Measurements from ENCODE around the gene NEGR1.

The NEGR1 gene

GRCh38 chr1:71689635-71690034, 592.7 kb downstream of the NEGR1 start:
- Histone ChIP-seq H2AFZ (ENCODE audit: low read length, unreplicated experiment) (no peak overlapping the region), H3K4me1 (ENCODE audit: control insufficient read depth, insufficient read depth, low read length, unreplicated experiment) (no peaks in the 10 kb centered on the region), H3K27me3 (ENCODE audit: insufficient read depth, low read length) (no peaks in the 10 kb centered on the region), H3K36me3 (ENCODE audit: insufficient read depth, low read length) (no peaks in the 10 kb centered on the region), H3K79me2 (ENCODE audit: control insufficient read depth, insufficient read depth, low read length, unreplicated experiment) (no peaks in the 10 kb centered on the region), H3K27ac (ENCODE audit: low read depth, low read length) (no peak overlapping the region), H3K4me3 (ENCODE audit: low read depth, low read length) (no peak overlapping the region)

DNA sequence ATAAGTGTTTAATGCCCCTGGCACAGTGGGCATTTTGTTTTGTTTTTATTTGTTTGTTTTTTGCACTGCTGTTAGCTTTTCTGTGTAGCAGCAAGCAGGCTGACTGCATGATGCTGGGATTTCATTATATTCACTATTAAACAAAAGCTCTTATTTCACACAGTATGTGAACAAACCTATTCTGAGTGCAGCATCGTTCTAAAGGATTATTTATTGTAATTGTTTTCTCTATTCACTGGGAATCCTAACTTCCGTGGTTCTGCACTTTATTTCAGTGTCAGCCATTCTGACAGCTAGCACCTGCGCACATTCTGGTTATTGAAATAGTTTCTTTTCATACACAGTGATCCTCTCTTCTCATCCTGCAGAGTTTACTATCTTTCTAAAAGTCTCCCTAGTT, 595.0 kb downstream of the NEGR1 start:
- Histone ChIP-seq H3K27ac (ENCODE audit: low read depth, low read length) (no peak overlapping the region), H3K79me2 (ENCODE audit: control insufficient read depth, insufficient read depth, low read length, unreplicated experiment) (no peaks in the 10 kb centered on the region)

DNA sequence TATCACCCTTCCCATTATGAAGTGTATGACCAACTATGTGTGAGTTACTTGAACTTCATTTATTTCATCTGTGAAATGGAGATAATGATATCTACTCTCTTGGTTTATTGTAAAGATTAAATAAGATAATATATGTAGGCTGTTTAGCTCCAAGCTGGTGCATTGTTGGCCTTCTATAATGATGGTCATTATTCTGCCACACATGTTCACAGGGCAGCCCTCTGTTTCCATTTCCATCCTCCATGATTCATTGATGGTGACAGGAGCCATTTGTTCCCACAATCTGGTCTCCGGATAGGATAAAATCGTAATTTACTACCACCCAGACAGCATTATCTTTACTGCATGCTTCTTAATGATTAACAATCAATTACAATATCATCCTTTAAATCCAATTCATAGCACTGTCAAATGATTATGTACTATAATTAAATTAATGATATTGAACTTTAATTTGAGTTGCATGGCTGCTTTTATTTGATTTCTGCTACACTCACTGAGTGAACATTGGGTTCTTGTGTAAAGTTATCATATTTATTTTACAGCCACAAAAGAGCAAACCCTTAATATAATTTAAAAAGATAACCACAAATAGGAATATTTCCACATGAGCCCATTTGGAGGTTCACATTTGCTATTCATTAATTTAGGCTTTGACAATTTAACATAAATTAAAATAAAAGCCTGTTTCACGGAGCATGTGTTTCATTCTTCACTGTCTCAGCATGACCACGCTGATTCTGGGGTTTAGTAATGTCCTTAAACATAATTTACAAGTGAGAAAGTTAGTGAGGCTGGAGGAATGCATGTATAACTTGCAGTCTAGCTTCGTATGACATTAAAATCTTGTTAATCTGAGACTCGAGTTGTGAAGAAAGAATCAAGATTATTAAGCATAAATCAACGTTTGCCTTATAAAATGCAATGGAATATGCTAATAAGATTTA, 605.1 kb downstream of the NEGR1 start:
- Histone ChIP-seq H3K27me3 (ENCODE audit: insufficient read depth, low read length) (no peaks in the 10 kb centered on the region), H3K79me2 (ENCODE audit: control insufficient read depth, insufficient read depth, low read length, unreplicated experiment) (no peaks in the 10 kb centered on the region), H3K27ac (ENCODE audit: low read depth, low read length) (no peak overlapping the region), H3K36me3 (ENCODE audit: insufficient read depth, low read length) (no peaks in the 10 kb centered on the region), H3K4me1 (ENCODE audit: control insufficient read depth, insufficient read depth, low read length, unreplicated experiment) (no peaks in the 10 kb centered on the region), H2AFZ (ENCODE audit: low read length, unreplicated experiment) (no peak overlapping the region), H3K4me3 (ENCODE audit: low read depth, low read length) (no peak overlapping the region)

More for the DNA sequence above, 595.0 kb downstream of the NEGR1 start:
- H2AFZ ChIP-seq (ENCODE audit: low read length, unreplicated experiment): no peak overlapping the region
- no peaks in the 10 kb centered on the region for H3K36me3 ChIP-seq (ENCODE audit: insufficient read depth, low read length)
- no peaks in the 10 kb centered on the region for H3K4me1 ChIP-seq (ENCODE audit: control insufficient read depth, insufficient read depth, low read length, unreplicated experiment)
- no peak overlapping the region for H3K4me3 ChIP-seq (ENCODE audit: low read depth, low read length)
- H3K27me3 ChIP-seq (ENCODE audit: insufficient read depth, low read length): no peaks in the 10 kb centered on the region

DNA sequence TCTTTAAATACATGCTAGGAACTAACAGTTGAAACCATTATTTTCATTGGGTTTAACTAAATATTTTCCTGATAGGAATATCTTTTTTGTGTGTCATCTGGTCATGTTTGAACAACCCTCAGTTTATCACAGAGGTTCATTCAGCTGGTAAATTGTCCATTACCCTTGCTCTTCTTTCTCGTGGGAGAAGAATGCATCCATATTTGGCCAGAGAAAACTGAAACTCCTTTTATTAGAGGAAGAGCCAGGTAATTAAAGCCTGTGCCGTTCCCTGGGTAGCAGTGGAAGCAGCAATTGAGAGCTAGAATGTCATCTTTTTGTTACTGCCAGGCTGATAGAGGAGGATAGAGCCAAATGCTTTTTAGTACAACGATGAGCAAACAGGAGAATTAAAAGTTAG, 614.3 kb downstream of the NEGR1 start:
- H3K36me3 ChIP-seq (ENCODE audit: insufficient read depth, low read length): no peaks in the 10 kb centered on the region
- no peak overlapping the region for H2AFZ ChIP-seq (ENCODE audit: low read length, unreplicated experiment)
- peaks cover 21% of the 10 kb centered on the region for H3K4me1 ChIP-seq (ENCODE audit: control insufficient read depth, insufficient read depth, low read length, unreplicated experiment)
- H3K4me3 ChIP-seq (ENCODE audit: low read depth, low read length): no peak overlapping the region
- H3K27me3 ChIP-seq (ENCODE audit: insufficient read depth, low read length): no peaks in the 10 kb centered on the region
- H3K79me2 ChIP-seq (ENCODE audit: control insufficient read depth, insufficient read depth, low read length, unreplicated experiment): no peaks in the 10 kb centered on the region
- H3K27ac ChIP-seq (ENCODE audit: low read depth, low read length): no peak overlapping the region

GRCh38 chr1:71667216-71667615, 615.1 kb downstream of the NEGR1 start:
- Histone ChIP-seq H2AFZ (ENCODE audit: low read length, unreplicated experiment) (peak overlapping the region; percentile 29), H3K27me3 (ENCODE audit: insufficient read depth, low read length) (no peaks in the 10 kb centered on the region), H3K4me3 (ENCODE audit: low read depth, low read length) (no peak overlapping the region), H3K36me3 (ENCODE audit: insufficient read depth, low read length) (no peaks in the 10 kb centered on the region), H3K79me2 (ENCODE audit: control insufficient read depth, insufficient read depth, low read length, unreplicated experiment) (no peaks in the 10 kb centered on the region), H3K27ac (ENCODE audit: low read depth, low read length) (no peak overlapping the region), H3K4me1 (ENCODE audit: control insufficient read depth, insufficient read depth, low read length, unreplicated experiment) (peaks cover 21% of the 10 kb centered on the region)

DNA sequence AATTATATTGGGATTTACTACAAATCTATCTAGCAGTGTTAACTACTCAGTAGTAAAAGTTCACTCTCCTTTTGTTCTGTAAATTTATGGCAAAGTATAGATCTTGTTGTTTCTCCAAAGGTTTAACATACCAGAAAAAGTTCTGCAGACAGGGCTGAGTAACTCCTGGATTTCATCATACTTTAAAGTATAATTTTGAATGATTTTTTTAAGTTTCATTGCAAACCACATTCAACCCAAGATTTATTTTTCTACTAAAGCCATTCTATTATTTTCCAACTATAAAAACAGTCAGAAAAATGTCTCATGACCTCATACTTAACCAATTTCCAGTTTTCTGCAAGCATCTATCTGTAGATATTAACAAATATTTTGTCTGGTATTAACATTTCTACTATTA, 615.7 kb downstream of the NEGR1 start:
- no peaks in the 10 kb centered on the region for H3K27me3 ChIP-seq (ENCODE audit: insufficient read depth, low read length)
- H3K4me3 ChIP-seq (ENCODE audit: low read depth, low read length): no peak overlapping the region
- peaks cover 21% of the 10 kb centered on the region for H3K4me1 ChIP-seq (ENCODE audit: control insufficient read depth, insufficient read depth, low read length, unreplicated experiment)
- no peaks in the 10 kb centered on the region for H3K36me3 ChIP-seq (ENCODE audit: insufficient read depth, low read length)
- no peak overlapping the region for H3K27ac ChIP-seq (ENCODE audit: low read depth, low read length)
- no peak overlapping the region for H2AFZ ChIP-seq (ENCODE audit: low read length, unreplicated experiment)
- no peaks in the 10 kb centered on the region for H3K79me2 ChIP-seq (ENCODE audit: control insufficient read depth, insufficient read depth, low read length, unreplicated experiment)

GRCh38 chr1:71660411-71660810, 621.9 kb downstream of the NEGR1 start:
- no peaks in the 10 kb centered on the region for H3K4me1 ChIP-seq (ENCODE audit: control insufficient read depth, insufficient read depth, low read length, unreplicated experiment)
- no peak overlapping the region for H3K4me3 ChIP-seq (ENCODE audit: low read depth, low read length)
- no peak overlapping the region for H2AFZ ChIP-seq (ENCODE audit: low read length, unreplicated experiment)
- H3K36me3 ChIP-seq (ENCODE audit: insufficient read depth, low read length): no peaks in the 10 kb centered on the region
- no peaks in the 10 kb centered on the region for H3K79me2 ChIP-seq (ENCODE audit: control insufficient read depth, insufficient read depth, low read length, unreplicated experiment)
- H3K27ac ChIP-seq (ENCODE audit: low read depth, low read length): no peak overlapping the region
- H3K27me3 ChIP-seq (ENCODE audit: insufficient read depth, low read length): no peaks in the 10 kb centered on the region

DNA sequence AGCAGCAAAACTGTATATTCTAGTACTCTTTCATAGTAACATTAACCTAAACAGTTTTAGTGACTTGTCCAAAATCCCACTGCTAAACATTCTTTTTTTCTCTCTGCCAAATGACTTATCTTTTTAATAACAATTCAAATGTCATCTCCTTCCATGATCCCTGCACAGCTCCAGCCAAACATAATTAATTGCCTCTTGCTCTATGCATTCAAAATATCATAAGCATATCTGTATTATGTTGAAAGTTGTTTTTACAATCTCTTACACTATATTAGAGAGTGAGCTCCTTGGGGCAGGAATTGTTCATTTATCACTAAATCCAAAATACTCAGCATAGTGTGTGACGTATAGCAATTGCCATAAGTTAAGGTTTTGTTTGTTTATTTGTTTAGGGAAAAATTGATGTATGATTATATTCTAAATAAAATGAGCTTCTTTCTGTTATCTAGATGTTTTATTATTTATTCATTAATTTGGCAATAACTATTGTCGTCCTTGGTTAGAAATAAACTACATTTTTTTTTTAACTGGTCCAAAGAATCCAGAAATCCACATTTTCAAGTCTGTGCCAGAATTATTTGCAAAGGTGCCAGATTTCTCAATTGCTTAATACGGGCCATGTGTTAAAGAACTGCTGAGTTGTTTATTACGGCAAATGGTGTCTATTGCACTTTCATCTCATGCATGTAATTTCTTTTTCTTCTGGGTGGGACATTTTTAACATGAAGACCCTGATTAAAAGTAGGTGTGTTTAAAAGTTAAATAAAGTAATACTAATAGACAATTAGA, 624.3 kb downstream of the NEGR1 start:
- no peaks in the 10 kb centered on the region for H3K79me2 ChIP-seq (ENCODE audit: control insufficient read depth, insufficient read depth, low read length, unreplicated experiment)
- no peak overlapping the region for H3K27ac ChIP-seq (ENCODE audit: low read depth, low read length)
- no peaks in the 10 kb centered on the region for H3K27me3 ChIP-seq (ENCODE audit: insufficient read depth, low read length)
- H3K36me3 ChIP-seq (ENCODE audit: insufficient read depth, low read length): no peaks in the 10 kb centered on the region
- no peak overlapping the region for H2AFZ ChIP-seq (ENCODE audit: low read length, unreplicated experiment)
- H3K4me3 ChIP-seq (ENCODE audit: low read depth, low read length): no peak overlapping the region
- H3K4me1 ChIP-seq (ENCODE audit: control insufficient read depth, insufficient read depth, low read length, unreplicated experiment): no peaks in the 10 kb centered on the region

DNA sequence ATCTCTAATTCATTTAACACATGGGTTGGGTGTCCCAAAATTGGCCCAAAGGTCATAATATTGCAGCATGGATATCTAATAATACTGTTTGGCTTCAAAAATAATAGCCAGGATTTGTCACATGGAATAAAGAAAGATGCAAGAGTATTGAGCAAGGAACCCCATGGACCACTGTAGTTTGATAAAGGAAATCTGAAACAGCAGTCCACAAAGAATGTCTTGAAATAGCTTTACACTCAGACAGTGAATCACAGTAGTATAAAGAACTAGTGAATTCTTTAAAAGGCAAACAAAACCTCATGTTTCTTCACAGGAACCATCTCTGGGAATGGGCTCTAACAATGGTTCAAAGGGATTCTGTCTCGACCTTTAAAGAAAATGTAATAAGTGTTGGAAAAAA, 625.4 kb downstream of the NEGR1 start:
- no peak overlapping the region for H3K4me3 ChIP-seq (ENCODE audit: low read depth, low read length)
- no peaks in the 10 kb centered on the region for H3K4me1 ChIP-seq (ENCODE audit: control insufficient read depth, insufficient read depth, low read length, unreplicated experiment)
- H2AFZ ChIP-seq (ENCODE audit: low read length, unreplicated experiment): no peak overlapping the region
- no peaks in the 10 kb centered on the region for H3K79me2 ChIP-seq (ENCODE audit: control insufficient read depth, insufficient read depth, low read length, unreplicated experiment)
- no peaks in the 10 kb centered on the region for H3K27me3 ChIP-seq (ENCODE audit: insufficient read depth, low read length)
- no peak overlapping the region for H3K27ac ChIP-seq (ENCODE audit: low read depth, low read length)
- no peaks in the 10 kb centered on the region for H3K36me3 ChIP-seq (ENCODE audit: insufficient read depth, low read length)

GRCh38 chr1:71655604-71656003, 626.7 kb downstream of the NEGR1 start:
- H3K27ac ChIP-seq (ENCODE audit: low read depth, low read length): no peak overlapping the region
- no peak overlapping the region for H2AFZ ChIP-seq (ENCODE audit: low read length, unreplicated experiment)
- H3K4me1 ChIP-seq (ENCODE audit: control insufficient read depth, insufficient read depth, low read length, unreplicated experiment): no peaks in the 10 kb centered on the region
- no peaks in the 10 kb centered on the region for H3K79me2 ChIP-seq (ENCODE audit: control insufficient read depth, insufficient read depth, low read length, unreplicated experiment)
- no peaks in the 10 kb centered on the region for H3K27me3 ChIP-seq (ENCODE audit: insufficient read depth, low read length)
- H3K4me3 ChIP-seq (ENCODE audit: low read depth, low read length): no peak overlapping the region
- no peaks in the 10 kb centered on the region for H3K36me3 ChIP-seq (ENCODE audit: insufficient read depth, low read length)

Data from ACC112 (cell line).